Lung (tissue), 12 donors: Measurements from ENCODE around the gene RPRD1A. TPM values are rescaled to one million over a fixed set of nuclear protein-coding genes. Genes with fewer than 3 reads are reported as not detected.
"Not testable (repeated sequence)": the region's sequence is repeated elsewhere in the genome, so short reads cannot be mapped to it uniquely, and the experiment has no call there.

Experiments used
- ATAC-seq: fragments of 200-7000 bp; cut with Tn5 transposase; one replicate; pipeline ENCODE4 v1.9.1; 2020; ENCODE audit warnings: moderate number of reproducible peaks; ENCODE audit not compliant: insufficient read depth, low FRiP score
- DNase-seq, 3 donors: peaks; one replicate each; pipeline ENCODE4 v3.0.0-alpha.2; 2013 to 2017
- H3K27ac ChIP-seq, 2 donors: one replicate each; pipeline ENCODE4 v1.5.1; 2013; ENCODE audit warnings: mild to moderate bottlenecking in 2 of 2, moderate library complexity in 2 of 2, control low read depth in 1 of 2, inconsistent platforms in 1 of 2, low read depth in 1 of 2, low read length in 1 of 2
- H3K27me3 ChIP-seq, 3 donors: one replicate each; pipeline ENCODE4 v1.5.1; 2013; ENCODE audit warnings: low read length in 2 of 3; ENCODE audit not compliant: control insufficient read depth in 3 of 3, insufficient read depth in 3 of 3
- H3K36me3 ChIP-seq, 4 donors: one replicate each; pipeline ENCODE4 v1.5.1; 2013; ENCODE audit warnings: low read length in 4 of 4, mild to moderate bottlenecking in 1 of 4, moderate library complexity in 1 of 4; ENCODE audit not compliant: control insufficient read depth in 4 of 4, insufficient read depth in 4 of 4
- H3K4me1 ChIP-seq, 5 donors: one replicate each; pipeline ENCODE4 v1.5.1; 2013; ENCODE audit warnings: low read length in 5 of 5, mild to moderate bottlenecking in 2 of 5, moderate library complexity in 1 of 5; ENCODE audit not compliant: control insufficient read depth in 5 of 5, insufficient read depth in 5 of 5
- H3K4me3 ChIP-seq: one replicate; pipeline ENCODE4 v1.5.1; 2013; ENCODE audit warnings: mild to moderate bottlenecking, control low read depth, moderate library complexity
- H3K9ac ChIP-seq, 2 donors: one replicate each; pipeline ENCODE4 v1.5.1; 2013; ENCODE audit warnings: low read length in 2 of 2, control low read depth in 1 of 2; ENCODE audit not compliant: insufficient read depth in 1 of 2
- H3K9me3 ChIP-seq, 4 donors: one replicate each; pipeline ENCODE4 v1.5.1; 2013; ENCODE audit warnings: low read length in 3 of 4, mild to moderate bottlenecking in 1 of 4, moderate library complexity in 1 of 4; ENCODE audit not compliant: control insufficient read depth in 4 of 4, insufficient read depth in 3 of 4
- CTCF ChIP-seq: IDR thresholded peaks from 2 replicates; pipeline ENCODE4 v1.5.1; 2012; ENCODE audit warnings: mild to moderate bottlenecking; ENCODE audit errors: control extremely low read depth, extremely low read depth
- WGBS, 2 donors: extraction: QIAGEN DNeasy Blood & Tissue Kit; methylation state at CpG; one replicate each; pipeline ENCODE4 v1.1.7; 2013; 5-methylcytosine and 5-hydroxymethylcytosine counted together
- polyA plus RNA-seq, 2 donors: library from polyadenylated mRNA; stranded (reverse); fragments of 200-250 nt; gene quantifications; one replicate each; pipeline ENCODE4 v1.2.1, GENCODE V29; 2013
- total RNA-seq, 2 donors: library from RNA; depleted of rRNA in 1 of 2; stranded (reverse); fragments of >200 nt in 1 of 2; gene quantifications; one replicate each; pipeline ENCODE4 v1.2.1, GENCODE V29; 2014 to 2021
- donor health status: control.
- donor health status: control.
- donor health status: Bipolar disorder and iron deficiency.
- donor health status: healthy.
- donor health status: DM: yes; HTN: yes; CAD: no.

Gene RPRD1A
- total and polyA plus RNA-seq, 4 donors: 21.3 to 61.3 (median 30.5) TPM

- Histone ChIP-seq H3K27ac (no peak overlapping the region), H3K4me3 (no peak overlapping the region), H3K27me3 (no peaks in the 10 kb centered on the region), H3K9ac (no peak overlapping the region), H3K4me1 (peaks cover 0 to 14% (median 5%) of the 10 kb centered on the region in 5 donors), H3K36me3 (peaks cover 0 to 7% (median 2%) of the 10 kb centered on the region in 4 donors), H3K9me3 (no peaks in the 10 kb centered on the region)
- no peak for TF ChIP-seq CTCF
- DNase-seq: no peak
- ATAC-seq: no peak
These were observed 97.7 kb downstream of the RPRD1A start for GRCh38 chr18:35969676-35970075.

GRCh38 chr18:35968278-35968880 lies 99.0 kb downstream of the RPRD1A start:
- WGBS, 2 donors: 79 to 81% methylated on average over 9 of the region's 9 CpGs
- no peak for TF ChIP-seq CTCF
- H3K9me3 ChIP-seq: no peaks in the 10 kb centered on the region
- no peak for ATAC-seq
- no peak for DNase-seq
- H3K4me1 ChIP-seq: peaks cover 0 to 8% (median under 1%) of the 10 kb centered on the region in 5 donors
- H3K36me3 ChIP-seq: peaks cover 0 to 3% (median 0%) of the 10 kb centered on the region in 4 donors
- no peaks in the 10 kb centered on the region for H3K27me3 ChIP-seq
- no peak overlapping the region for H3K27ac ChIP-seq
- H3K4me3 ChIP-seq: no peak overlapping the region
- H3K9ac ChIP-seq: no peak overlapping the region

GRCh38 chr18:35967866-35968265 lies 99.5 kb downstream of the RPRD1A start:
- WGBS, 2 donors: 84 to 90% methylated on average over 4 of the region's 4 CpGs
- not testable (repeated sequence) for ATAC-seq, H3K9ac ChIP-seq, H3K27ac ChIP-seq, DNase-seq, H3K9me3 ChIP-seq, H3K4me1 ChIP-seq, H3K27me3 ChIP-seq, H3K36me3 ChIP-seq, H3K4me3 ChIP-seq

- H3K27ac ChIP-seq: no peak overlapping the region
- no peaks in the 10 kb centered on the region for H3K36me3 ChIP-seq
- TF ChIP-seq CTCF: no peak
- H3K9ac ChIP-seq: no peak overlapping the region
- peaks cover 0 to 2% (median 0%) of the 10 kb centered on the region in 4 donors for H3K9me3 ChIP-seq
- H3K4me1 ChIP-seq: no peaks in the 10 kb centered on the region
- no peak overlapping the region for H3K4me3 ChIP-seq
- ATAC-seq: no peak
- H3K27me3 ChIP-seq: no peaks in the 10 kb centered on the region
- DNase-seq: no peak
These were observed 103.0 kb downstream of the RPRD1A start for GRCh38 chr18:35964319-35964718.
